K562 (cell line): ENCODE measurements around the gene ACKR2. TPM values are rescaled to one million over a fixed set of nuclear protein-coding genes. Genes with fewer than 3 reads are reported as not detected.

Experiments used
- ATAC-seq: fragments of 200-7000 bp; cut with Tn5 transposase; 3 replicates; pipeline ENCODE4 v1.9.1; 2020; ENCODE audit warnings: moderate library complexity
- BruUV-seq: library from RNA; stranded (reverse); fragments of 400-500 nt; replicated peaks from 2 replicates; lab custom pipeline; 2021; lab: Mats Ljungman, UMichigan
- CTCF ChIA-PET: fragments of 300-600 bp; formaldehyde crosslinking; extraction: SDS; loops from one replicate; lab custom pipeline; 2021; ENCODE audit warnings: low intra/inter-chr PET ratio; lab: Yijun Ruan, JAX
- POLR2A ChIA-PET: fragments of 300-600, 350-650 bp; sonication (Branson Sonifier 250); formaldehyde crosslinking; extraction: SDS; loops from one replicate; lab custom pipeline; 2021; ENCODE audit warnings: antibody characterized with exemption, inconsistent platforms; lab: Yijun Ruan, JAX
- DNase-seq, 4 experiments: peaks; one replicate each; pipeline versions ENCODE4 v3.0.0 to v3.0.0-alpha.2; 2011 to 2018; ENCODE audit warnings: low spot score in 3 of 4, mixed read lengths in 3 of 4; ENCODE audit errors: extremely low read depth in 1 of 4
- FAIRE-seq: peaks from 2 replicates; lab custom pipeline; 2011; peaks lifted over from hg19 to GRCh38; lab: Jason Lieb, UNC
- H2AFZ ChIP-seq: 2 replicates; pipeline ENCODE4 v1.6.0; 2011; ENCODE audit warnings: low read depth, low read length, control low read depth, inconsistent platforms
- H3K27ac ChIP-seq: fragments of 200-600 bp; 3 replicates; pipeline ENCODE4 v1.8.0; 2011; ENCODE audit warnings: low read depth, mild to moderate bottlenecking, control low read depth, inconsistent platforms, low read length, moderate library complexity, mixed read lengths; ENCODE audit errors: extremely low read depth
- H3K27me3 ChIP-seq, 2 experiments: fragments of 300-600 bp in 1 of 2; 2 replicates in 1 of 2; 3 replicates in 1 of 2; pipeline versions ENCODE4 v1.6.0 to v1.8.0; 2011; ENCODE audit warnings: inconsistent platforms in 2 of 2, low read length in 2 of 2, mild to moderate bottlenecking in 1 of 2, mixed read lengths in 1 of 2, moderate library complexity in 1 of 2; ENCODE audit not compliant: control insufficient read depth in 2 of 2, insufficient read depth in 2 of 2
- H3K36me3 ChIP-seq: fragments of 300-600 bp; 3 replicates; pipeline ENCODE4 v1.8.0; 2011; ENCODE audit warnings: mild to moderate bottlenecking, low read length, inconsistent platforms; ENCODE audit not compliant: control insufficient read depth, insufficient read depth
- H3K4me1 ChIP-seq, 2 experiments: fragments of 200-600 bp in 1 of 2; replicated peaks in 1 of 2; 2 replicates in 1 of 2; 3 replicates in 1 of 2; pipeline versions ENCODE4 v1.5.1 to v1.8.0; 2011; ENCODE audit warnings: inconsistent platforms in 2 of 2, low read length in 2 of 2, mild to moderate bottlenecking in 1 of 2, mixed read lengths in 1 of 2, moderate library complexity in 1 of 2; ENCODE audit not compliant: control insufficient read depth in 2 of 2, insufficient read depth in 2 of 2
- H3K4me2 ChIP-seq: 2 replicates; pipeline ENCODE4 v1.6.1; 2011; ENCODE audit warnings: low read length, control low read depth, inconsistent platforms, mixed read lengths; ENCODE audit not compliant: insufficient read depth
- H3K4me3 ChIP-seq: fragments of 200-600 bp; sonication (generic), shearing (Covaris generic); 2 replicates; pipeline ENCODE4 v1.5.1; 2016; ENCODE audit warnings: control low read depth, inconsistent platforms
- H3K79me2 ChIP-seq: fragments of 200-600 bp; 3 replicates; pipeline ENCODE4 v1.8.0; 2011; ENCODE audit warnings: low read length, inconsistent platforms; ENCODE audit not compliant: control insufficient read depth, insufficient read depth
- H3K9ac ChIP-seq, 2 experiments: 2 replicates each; pipeline versions ENCODE4 v1.6.0 to v1.6.1; 2011; ENCODE audit warnings: low read depth in 2 of 2, low read length in 2 of 2, control low read depth in 1 of 2, inconsistent platforms in 1 of 2, mild to moderate bottlenecking in 1 of 2, mixed read lengths in 1 of 2; ENCODE audit not compliant: insufficient read depth in 1 of 2
- H3K9me1 ChIP-seq: one replicate; pipeline ENCODE4 v1.6.0; 2011; ENCODE audit warnings: inconsistent platforms, mild to moderate bottlenecking, low read length, moderate library complexity; ENCODE audit not compliant: control insufficient read depth, insufficient read depth
- H3K9me3 ChIP-seq: replicated peaks from 2 replicates; pipeline ENCODE4 v1.5.1; 2011; ENCODE audit warnings: low read depth, low read length, inconsistent platforms; ENCODE audit not compliant: control insufficient read depth, insufficient read depth
- H4K20me1 ChIP-seq: replicated peaks from 2 replicates; pipeline ENCODE4 v1.6.1; 2011; ENCODE audit warnings: low read length, inconsistent platforms, mixed read lengths; ENCODE audit not compliant: control insufficient read depth, insufficient read depth
- CEBPB ChIP-seq: fragments of 450-650 bp; IDR thresholded peaks from 2 replicates; pipeline ENCODE4 v1.6.1; 2016; ENCODE audit warnings: missing genetic modification characterization, missing compliant biosample characterization
- CHCHD3 ChIP-seq: fragments of 250-450 bp; sonication (Bioruptor Pico); IDR thresholded peaks from 2 replicates; pipeline ENCODE4 v2.1.2; 2022; ENCODE audit warnings: mild to moderate bottlenecking
- DIDO1 ChIP-seq: fragments of 450-650 bp; IDR thresholded peaks from 2 replicates; pipeline ENCODE4 v1.6.1; 2016; ENCODE audit warnings: low read depth, missing biosample characterization, missing genetic modification characterization
- JUNB ChIP-seq: fragments of 450-650 bp; formaldehyde crosslinking; conservative IDR thresholded peaks from 2 replicates; pipeline ENCODE4 v1.4.0; 2020; ENCODE audit warnings: mild to moderate bottlenecking
- SMARCE1 ChIP-seq: fragments of 450-650 bp; IDR thresholded peaks from 2 replicates; pipeline ENCODE4 v1.7.1; 2016; ENCODE audit warnings: mild to moderate bottlenecking
- SRF ChIP-seq, 2 experiments: fragments of 250-450, 450-650 bp in 1 of 2; sonication (Bioruptor Pico) in 1 of 2; sonication (generic) in 1 of 2; formaldehyde crosslinking; IDR thresholded peaks; 2 replicates each; pipeline versions ENCODE4 v1.5.0 to v1.5.1; 2020 to 2022; ENCODE audit warnings: mild to moderate bottlenecking in 1 of 2, missing genetic modification reagents in 1 of 2
- TEAD2 ChIP-seq: fragments of 450-650 bp; IDR thresholded peaks from 2 replicates; pipeline ENCODE4 v1.6.1; 2016; ENCODE audit warnings: missing genetic modification characterization, control low read depth, missing compliant biosample characterization
- ZNF444 ChIP-seq: fragments of 250-450 bp; sonication (Bioruptor Pico); IDR thresholded peaks from 2 replicates; pipeline ENCODE4 v1.4.0; 2020; ENCODE audit warnings: mild to moderate bottlenecking, moderate library complexity
- ZNF445 ChIP-seq: fragments of 250-450 bp; sonication (Bioruptor Pico); IDR thresholded peaks from 2 replicates; pipeline ENCODE4 v1.4.0; 2020; ENCODE audit warnings: low read depth, mild to moderate bottlenecking, moderate library complexity
- ZNF77 ChIP-seq: fragments of 250-450 bp; sonication (Bioruptor Pico); IDR thresholded peaks from 2 replicates; pipeline ENCODE4 v1.5.0; 2020
- ZNF778 ChIP-seq: fragments of 450-650 bp; formaldehyde crosslinking; IDR thresholded peaks from 2 replicates; pipeline ENCODE4 v1.4.0; 2020; ENCODE audit warnings: mild to moderate bottlenecking, moderate library complexity
- WGBS: fragments of 100-300 bp; shearing (Covaris generic); methylation state at CpG from one replicate; pipeline ENCODE4 v1.1.6; 2016; ENCODE audit warnings: low coverage, mixed read lengths; ENCODE audit not compliant: insufficient coverage; ENCODE audit errors: missing lambda C conversion rate; 5-methylcytosine and 5-hydroxymethylcytosine counted together
- in situ Hi-C: fragments of 300-500 bp; cut with MboI; formaldehyde crosslinking; loops from 4 replicates; pipeline ENCODE4 v1.15.0; 2018; ENCODE audit warnings: inconsistent platforms, mixed read lengths
- intact Hi-C: fragments of 100-400 bp; cut with micrococcal nuclease; formaldehyde crosslinking; loops from 2 replicates; pipeline ENCODE4 v1.14.2; 2022
- polyA plus RNA-seq, 8 experiments: library from polyadenylated mRNA; depleted of rRNA in 4 of 8; stranded (reverse) in 5 of 8; unstranded in 3 of 8; fragments of >200 nt; fragmentation: Nextera tagmentation in 2 of 8; fragmentation: Illumina TruSeq in 1 of 8; extraction: Ambion mirVana in 2 of 8; extraction: Trizol in 1 of 8; gene quantifications; 2 replicates each; pipeline versions ENCODE4 v1.2.1 to v1.2.3, GENCODE V29; 2011 to 2014; ENCODE audit warnings: inconsistent platforms in 1 of 8, missing spikeins in 1 of 8
- total RNA-seq, 7 experiments: library from RNA; depleted of rRNA in 6 of 7; stranded (reverse); fragments of >200 nt in 6 of 7; fragmentation: Illumina TruSeq in 2 of 7; extraction: Trizol in 2 of 7; gene quantifications; 2 replicates each; pipeline versions ENCODE4 v1.2.1 to v1.2.3, GENCODE V29; 2011 to 2021; ENCODE audit warnings: low replicate concordance in 1 of 7
- TF ChIP-seq, protein P1 (sequence below): fragments of 450-650 bp; IDR thresholded peaks from 2 replicates; pipeline ENCODE4 v1.6.1; 2018; ENCODE audit warnings: mild to moderate bottlenecking, low read depth; ENCODE audit not compliant: partially characterized antibody
- TF ChIP-seq, protein P2 (sequence below): fragments of 450-650 bp; IDR thresholded peaks from 2 replicates; pipeline ENCODE4 v1.6.1; 2016; ENCODE audit warnings: borderline replicate concordance

ACKR2 gene
- total and polyA plus RNA-seq, 9 of the 15 experiments (the other 6 are each of a cell fraction or from before 2014, with no cell fraction given): 0.03 to 0.69 (median 0.25) TPM; not detected in 1

DNA sequence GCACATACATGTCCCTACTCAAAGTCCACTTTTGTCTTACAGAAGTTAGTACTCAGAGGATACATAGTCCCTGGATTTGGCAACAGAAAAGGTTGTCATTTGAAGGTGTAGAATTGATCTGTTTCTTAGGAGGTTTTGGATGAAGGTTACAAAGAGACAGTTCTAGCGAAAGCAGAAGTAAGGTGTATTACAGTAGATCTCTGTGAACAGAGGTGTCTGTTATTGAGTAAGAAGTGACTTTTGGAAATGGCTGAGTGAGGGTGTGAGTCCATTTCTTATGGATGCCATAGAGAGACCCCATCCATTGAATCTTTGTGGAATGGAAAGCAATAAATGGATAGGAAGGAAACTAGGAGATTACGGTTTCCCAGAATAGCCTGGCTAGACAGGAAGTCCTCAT lies 102.3 kb downstream of the ACKR2 start:
- BruUV-seq: no TSS peak
- ATAC-seq: no peak
- in situ Hi-C loops: no loop called here

DNA sequence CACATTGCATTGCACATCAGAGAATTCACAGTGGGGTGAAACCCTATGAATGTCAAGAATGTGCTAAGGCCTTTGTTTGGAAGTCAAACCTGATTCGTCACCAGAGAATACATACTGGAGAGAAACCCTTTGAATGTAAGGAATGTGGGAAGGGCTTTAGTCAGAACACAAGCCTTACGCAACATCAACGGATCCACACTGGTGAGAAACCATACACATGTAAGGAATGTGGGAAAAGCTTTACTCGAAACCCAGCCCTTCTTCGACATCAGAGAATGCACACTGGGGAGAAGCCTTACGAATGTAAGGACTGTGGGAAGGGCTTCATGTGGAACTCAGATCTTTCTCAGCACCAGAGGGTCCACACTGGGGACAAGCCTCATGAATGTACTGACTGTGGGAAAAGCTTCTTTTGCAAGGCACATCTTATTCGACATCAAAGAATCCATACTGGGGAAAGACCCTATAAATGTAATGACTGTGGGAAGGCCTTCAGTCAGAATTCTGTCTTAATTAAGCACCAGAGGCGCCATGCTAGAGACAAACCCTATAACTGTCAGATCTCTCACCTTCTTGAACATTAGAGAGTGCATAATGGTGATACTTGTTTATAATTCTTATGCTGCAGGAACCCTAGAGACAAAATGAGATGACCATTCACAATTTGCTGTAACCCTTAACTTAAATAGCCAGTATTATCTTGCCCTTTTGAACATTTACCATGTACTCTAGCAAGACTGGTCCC lies 105.7 kb downstream of the ACKR2 start:
- no peaks in the 10 kb centered on the region for H3K36me3 ChIP-seq
- ChIA-PET POLR2A (no interaction called here), CTCF (no interaction called here)
- no peak overlapping the region for H2AFZ ChIP-seq
- in situ Hi-C loops (no loop called here), intact Hi-C loops (no loop called here)
- H3K4me3 ChIP-seq: no peak overlapping the region
- WGBS: 3% methylated on average over 8 of the region's 8 CpGs
- H3K9me1 ChIP-seq: no peaks in the 10 kb centered on the region
- H3K79me2 ChIP-seq: no peaks in the 10 kb centered on the region
- no TSS peak for BruUV-seq
- H4K20me1 ChIP-seq: no peaks in the 10 kb centered on the region
- ATAC-seq: no peak
- H3K4me1 ChIP-seq: peaks cover 0 to 1% of the 10 kb centered on the region in 2 experiments; a peak in 1 of 5 replicates
- no peak for FAIRE-seq
- no peak overlapping the region for H3K4me2 ChIP-seq
- H3K9me3 ChIP-seq: peaks cover 9% of the 10 kb centered on the region
- no peak for DNase-seq
- no peak overlapping the region for H3K27ac ChIP-seq
- H3K27me3 ChIP-seq: peaks cover 0 to 5% of the 10 kb centered on the region in 2 experiments; a peak in 2 of 5 replicates
- H3K9ac ChIP-seq: no peak overlapping the region
- TF ChIP-seq JUNB (CRISPR knock-in tag) (no peak), CEBPB (peak; percentile 42; the same call in 1 of the 2 replicates), ZNF444 (CRISPR knock-in tag) (no peak), TEAD2 (tag) (peak; percentile 19; the same call in 1 of the 2 replicates), SMARCE1 (no peak), ZNF778 (CRISPR knock-in tag) (no peak), ZNF445 (CRISPR knock-in tag) (no peak), CHCHD3 (CRISPR knock-in tag) (no peak), DIDO1 (tag) (no peak)
- TF ChIP-seq, protein P1, sequence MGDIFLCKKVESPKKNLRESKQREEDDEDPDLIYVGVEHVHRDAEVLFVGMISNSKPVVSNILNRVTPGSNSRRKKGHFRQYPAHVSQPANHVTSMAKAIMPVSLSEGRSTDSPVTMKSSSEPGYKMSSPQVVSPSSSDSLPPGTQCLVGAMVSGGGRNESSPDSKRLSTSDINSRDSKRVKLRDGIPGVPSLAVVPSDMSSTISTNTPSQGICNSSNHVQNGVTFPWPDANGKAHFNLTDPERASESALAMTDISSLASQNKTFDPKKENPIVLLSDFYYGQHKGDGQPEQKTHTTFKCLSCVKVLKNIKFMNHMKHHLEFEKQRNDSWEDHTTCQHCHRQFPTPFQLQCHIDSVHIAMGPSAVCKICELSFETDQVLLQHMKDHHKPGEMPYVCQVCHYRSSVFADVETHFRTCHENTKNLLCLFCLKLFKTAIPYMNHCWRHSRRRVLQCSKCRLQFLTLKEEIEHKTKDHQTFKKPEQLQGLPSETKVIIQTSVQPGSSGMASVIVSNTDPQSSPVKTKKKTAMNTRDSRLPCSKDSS: peak; percentile 90
- TF ChIP-seq, protein P2, sequence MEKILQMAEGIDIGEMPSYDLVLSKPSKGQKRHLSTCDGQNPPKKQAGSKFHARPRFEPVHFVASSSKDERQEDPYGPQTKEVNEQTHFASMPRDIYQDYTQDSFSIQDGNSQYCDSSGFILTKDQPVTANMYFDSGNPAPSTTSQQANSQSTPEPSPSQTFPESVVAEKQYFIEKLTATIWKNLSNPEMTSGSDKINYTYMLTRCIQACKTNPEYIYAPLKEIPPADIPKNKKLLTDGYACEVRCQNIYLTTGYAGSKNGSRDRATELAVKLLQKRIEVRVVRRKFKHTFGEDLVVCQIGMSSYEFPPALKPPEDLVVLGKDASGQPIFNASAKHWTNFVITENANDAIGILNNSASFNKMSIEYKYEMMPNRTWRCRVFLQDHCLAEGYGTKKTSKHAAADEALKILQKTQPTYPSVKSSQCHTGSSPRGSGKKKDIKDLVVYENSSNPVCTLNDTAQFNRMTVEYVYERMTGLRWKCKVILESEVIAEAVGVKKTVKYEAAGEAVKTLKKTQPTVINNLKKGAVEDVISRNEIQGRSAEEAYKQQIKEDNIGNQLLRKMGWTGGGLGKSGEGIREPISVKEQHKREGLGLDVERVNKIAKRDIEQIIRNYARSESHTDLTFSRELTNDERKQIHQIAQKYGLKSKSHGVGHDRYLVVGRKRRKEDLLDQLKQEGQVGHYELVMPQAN: no peak

More for the DNA sequence above, 102.3 kb downstream of the ACKR2 start:
- H3K4me3 ChIP-seq: no peak overlapping the region
- no peak overlapping the region for H3K4me2 ChIP-seq
- DNase-seq: no peak
- H4K20me1 ChIP-seq: 0 out of 2 replicates have a peak, but pooled peaks cover 4% of the 10 kb centered on the region
- H2AFZ ChIP-seq: no peak overlapping the region
- peaks cover 15 to 18% of the 10 kb centered on the region in 2 experiments for H3K27me3 ChIP-seq
- no peaks in the 10 kb centered on the region for H3K9me1 ChIP-seq
- peaks cover 9% of the 10 kb centered on the region for H3K9me3 ChIP-seq
- H3K4me1 ChIP-seq: peaks cover 0 to 6% of the 10 kb centered on the region in 2 experiments; a peak in 1 of 5 replicates
- H3K27ac ChIP-seq: no peak overlapping the region
- no peaks in the 10 kb centered on the region for H3K79me2 ChIP-seq
- ChIA-PET CTCF (no interaction called here), POLR2A (interaction anchor here (0.6 kb wide), 1 partner anchor 14 kb away, joined by 3 read pairs; no protein-coding TSS in a partner anchor)
- intact Hi-C loops: no loop called here
- 5% methylated on average over 2 of the region's 2 CpGs for WGBS
- TF ChIP-seq SRF (CRISPR knock-in tag; IDR thresholded peaks at IDR 0.05) (no peak), ZNF77 (CRISPR knock-in tag) (no peak)
- H3K9ac ChIP-seq: no peak overlapping the region
- no peaks in the 10 kb centered on the region for H3K36me3 ChIP-seq
- no peak for FAIRE-seq
